Activated T-cell treated with anti-CD3 and anti-CD28 coated beads, Interleukin-2, amount 50 U/mL, for 24 hours (primary cell): ENCODE measurements around the gene HDGF.

Experiments
- DNase-seq: peaks from one replicate; pipeline ENCODE4 v3.0.0-alpha.2; 2020
- H3K27ac Mint-ChIP-seq: 2 replicates; pipeline ENCODE4 v1.8.0; 2020; ENCODE audit warnings: mild to moderate bottlenecking, mixed read lengths
- H3K27me3 Mint-ChIP-seq: 2 replicates; pipeline ENCODE4 v1.8.0; 2020; ENCODE audit warnings: mixed read lengths
- H3K36me3 Mint-ChIP-seq: 2 replicates; pipeline ENCODE4 v1.8.0; 2020; ENCODE audit warnings: low read depth, mixed read lengths
- H3K4me1 Mint-ChIP-seq: 2 replicates; pipeline ENCODE4 v1.8.0; 2020; ENCODE audit warnings: low read depth, mixed read lengths
- H3K4me3 Mint-ChIP-seq: 2 replicates; pipeline ENCODE4 v1.8.0; 2020; ENCODE audit warnings: mild to moderate bottlenecking, moderate library complexity, mixed read lengths
- H3K9me3 Mint-ChIP-seq: 2 replicates; pipeline ENCODE4 v1.8.0; 2020; ENCODE audit warnings: mixed read lengths

Gene HDGF

GRCh38 chr1:156755527-156755950 lies 4.1 kb upstream of the HDGF start:
- Mint-ChIP-seq H3K36me3 (peaks cover 12% of the 10 kb centered on the region), H3K9me3 (no peaks in the 10 kb centered on the region), H3K4me1 (peaks cover 19% of the 10 kb centered on the region), H3K27me3 (no peaks in the 10 kb centered on the region), H3K27ac (no peak overlapping the region), H3K4me3 (no peak overlapping the region)
- DNase-seq = no peak

- Mint-ChIP-seq H3K9me3 (no peaks in the 10 kb centered on the region), H3K4me3 (no peak overlapping the region), H3K36me3 (peaks cover 25% of the 10 kb centered on the region), H3K27me3 (no peaks in the 10 kb centered on the region), H3K4me1 (peaks cover 22% of the 10 kb centered on the region), H3K27ac (no peak overlapping the region)
- DNase-seq = no peak
These were observed 2.7 kb upstream of the HDGF start for GRCh38 chr1:156754219-156754618.

GRCh38 chr1:156752843-156753482 lies 1.5 kb upstream of the HDGF start:
- Mint-ChIP-seq H3K27ac (peak overlapping the region; percentile 74), H3K9me3 (no peaks in the 10 kb centered on the region), H3K36me3 (peaks cover 37% of the 10 kb centered on the region), H3K4me1 (peaks cover 34% of the 10 kb centered on the region), H3K4me3 (peak overlapping the region; percentile 95), H3K27me3 (no peaks in the 10 kb centered on the region)
- DNase-seq = no peak

- DNase-seq = peak; percentile 97
- no peaks in the 10 kb centered on the region for H3K9me3 Mint-ChIP-seq
- H3K27me3 Mint-ChIP-seq = no peaks in the 10 kb centered on the region
- peaks cover 45% of the 10 kb centered on the region for H3K36me3 Mint-ChIP-seq
- H3K4me1 Mint-ChIP-seq = peaks cover 43% of the 10 kb centered on the region
- peak overlapping the region; percentile 96 for H3K27ac Mint-ChIP-seq
- peak overlapping the region; percentile 95 for H3K4me3 Mint-ChIP-seq
These were observed 444 bp upstream of the HDGF start for GRCh38 chr1:156751757-156752481.

GRCh38 chr1:156750711-156751450 lies 594 bp downstream of the HDGF start:
- Mint-ChIP-seq H3K27me3 (no peaks in the 10 kb centered on the region), H3K27ac (peak overlapping the region; percentile 96), H3K36me3 (peaks cover 54% of the 10 kb centered on the region), H3K4me3 (peak overlapping the region; percentile 95), H3K4me1 (peaks cover 53% of the 10 kb centered on the region), H3K9me3 (no peaks in the 10 kb centered on the region)
- peak; percentile 72 for DNase-seq

- H3K4me1 Mint-ChIP-seq = peaks cover 57% of the 10 kb centered on the region
- H3K9me3 Mint-ChIP-seq = no peaks in the 10 kb centered on the region
- H3K36me3 Mint-ChIP-seq = peaks cover 60% of the 10 kb centered on the region
- peak overlapping the region; percentile 95 for H3K4me3 Mint-ChIP-seq
- H3K27me3 Mint-ChIP-seq = no peaks in the 10 kb centered on the region
- peak; percentile 72 for DNase-seq
- peak overlapping the region; percentile 96 for H3K27ac Mint-ChIP-seq
These were observed 1.2 kb downstream of the HDGF start for GRCh38 chr1:156750191-156750672.

GRCh38 chr1:156749419-156750118 lies 1.9 kb downstream of the HDGF start:
- Mint-ChIP-seq H3K4me3 (peak overlapping the region; percentile 95), H3K27ac (peak overlapping the region; percentile 96), H3K9me3 (no peaks in the 10 kb centered on the region), H3K4me1 (peaks cover 58% of the 10 kb centered on the region), H3K27me3 (no peaks in the 10 kb centered on the region), H3K36me3 (peaks cover 67% of the 10 kb centered on the region)
- DNase-seq = peak; percentile 44

GRCh38 chr1:156748670-156749418 lies 2.6 kb downstream of the HDGF start:
- peak overlapping the region; percentile 96 for H3K27ac Mint-ChIP-seq
- DNase-seq = peak; percentile 42
- H3K4me1 Mint-ChIP-seq = peaks cover 60% of the 10 kb centered on the region

GRCh38 chr1:156747742-156748669 lies 3.5 kb downstream of the HDGF start:
- Mint-ChIP-seq H3K27ac (peak overlapping the region; percentile 96), H3K4me3 (peak overlapping the region; percentile 95), H3K9me3 (no peaks in the 10 kb centered on the region), H3K27me3 (no peaks in the 10 kb centered on the region), H3K36me3 (peaks cover 79% of the 10 kb centered on the region), H3K4me1 (peaks cover 61% of the 10 kb centered on the region)
- no peak for DNase-seq

More at GRCh38 chr1:156748670-156749418, 2.6 kb downstream of the HDGF start:
- Mint-ChIP-seq H3K9me3 (no peaks in the 10 kb centered on the region), H3K36me3 (peaks cover 72% of the 10 kb centered on the region), H3K4me3 (peak overlapping the region; percentile 95), H3K27me3 (no peaks in the 10 kb centered on the region)

GRCh38 chr1:156746728-156747631 lies 4.5 kb downstream of the HDGF start:
- H3K4me3 Mint-ChIP-seq = peak overlapping the region; percentile 95
- peaks cover 85% of the 10 kb centered on the region for H3K36me3 Mint-ChIP-seq
- H3K27ac Mint-ChIP-seq = peak overlapping the region; percentile 96
- no peaks in the 10 kb centered on the region for H3K27me3 Mint-ChIP-seq
- H3K4me1 Mint-ChIP-seq = peaks cover 63% of the 10 kb centered on the region
- DNase-seq = peak; percentile 69
- H3K9me3 Mint-ChIP-seq = no peaks in the 10 kb centered on the region

- Mint-ChIP-seq H3K27ac (peak overlapping the region; percentile 95), H3K36me3 (peaks cover 90% of the 10 kb centered on the region), H3K4me1 (peaks cover 69% of the 10 kb centered on the region), H3K9me3 (no peaks in the 10 kb centered on the region), H3K4me3 (peak overlapping the region; percentile 95), H3K27me3 (no peaks in the 10 kb centered on the region)
- no peak for DNase-seq
These were observed 5.1 kb downstream of the HDGF start for GRCh38 chr1:156746406-156746727.

GRCh38 chr1:156745881-156746280 lies 5.6 kb downstream of the HDGF start:
- Mint-ChIP-seq H3K4me1 (peaks cover 71% of the 10 kb centered on the region), H3K36me3 (peaks cover 91% of the 10 kb centered on the region), H3K9me3 (no peaks in the 10 kb centered on the region), H3K4me3 (no peak overlapping the region), H3K27ac (peak overlapping the region; percentile 95), H3K27me3 (no peaks in the 10 kb centered on the region)
- DNase-seq = no peak
